ENCODE data around the gene KRTAP21-3.

KRTAP21-3 gene

GRCh38 chr21:30674312-30674711, 44.3 kb downstream of the KRTAP21-3 start:
- no peak for TF ChIP-seq CTCF (conservative IDR thresholded peaks at IDR 0.05; ENCODE audit: low read depth, low read length)
- no peak for DNase-seq (ENCODE audit: low read depth)
- H3K4me3 ChIP-seq (ENCODE audit: low read depth, low read length), result no peak overlapping the region

- DNase-seq (ENCODE audit: low read depth), result no peak
- H3K4me3 ChIP-seq (ENCODE audit: low read depth, low read length), result no peak overlapping the region
- TF ChIP-seq CTCF (conservative IDR thresholded peaks at IDR 0.05; ENCODE audit: low read depth, low read length), result no peak
These were observed 45.5 kb downstream of the KRTAP21-3 start for GRCh38 chr21:30672985-30673650.

- no peak for DNase-seq (ENCODE audit: low read depth)
- H3K4me3 ChIP-seq (ENCODE audit: low read depth, low read length), result no peak overlapping the region
- no peak for TF ChIP-seq CTCF (conservative IDR thresholded peaks at IDR 0.05; ENCODE audit: low read depth, low read length)
These were observed 49.8 kb downstream of the KRTAP21-3 start for GRCh38 chr21:30668776-30669175.

Data from choroid plexus epithelial cell (primary cell).